Large intestine (tissue), 12 donors: ENCODE measurements around the gene PRMT1. TPM values are rescaled to one million over a fixed set of nuclear protein-coding genes. Genes with fewer than 3 reads are reported as not detected.
"Not testable (repeated sequence)": the region's sequence is repeated elsewhere in the genome, so short reads cannot be mapped to it uniquely, and the experiment has no call there.

Source experiments
- DNase-seq, 2 donors: peaks; one replicate each; pipeline versions ENCODE4 v3.0.0 to v3.0.0-alpha.2; 2013
- H3K27ac ChIP-seq: one replicate; pipeline ENCODE4 v1.5.1; 2013; ENCODE audit warnings: low read length
- H3K27me3 ChIP-seq: 2 replicates; pipeline ENCODE4 v1.6.1; 2013; ENCODE audit warnings: low read length; ENCODE audit not compliant: control insufficient read depth, insufficient read depth
- H3K36me3 ChIP-seq: 2 replicates; pipeline ENCODE4 v1.6.1; 2013; ENCODE audit warnings: low read length; ENCODE audit not compliant: control insufficient read depth, insufficient read depth
- H3K4me1 ChIP-seq: one replicate; pipeline ENCODE4 v1.6.1; 2013; ENCODE audit warnings: low read length; ENCODE audit not compliant: control insufficient read depth, insufficient read depth
- H3K4me3 ChIP-seq: one replicate; pipeline ENCODE4 v1.5.1; 2013; ENCODE audit warnings: low read length
- H3K9me3 ChIP-seq: one replicate; pipeline ENCODE4 v1.6.1; 2013; ENCODE audit warnings: mild to moderate bottlenecking, low read depth, low read length, moderate library complexity; ENCODE audit not compliant: control insufficient read depth
- WGBS: methylation state at CpG from one replicate; pipeline ENCODE4 v1.1.5; 2013; ENCODE audit warnings: low lambda C conversion rate; ENCODE audit not compliant: insufficient coverage; 5-methylcytosine and 5-hydroxymethylcytosine counted together
- long read RNA-seq, 11 donors: transcript quantifications; one replicate each; lab custom pipeline, GENCODE V29; 2026
- polyA plus RNA-seq: library from polyadenylated mRNA; unstranded; fragments of 120-200 nt; gene quantifications from one replicate; pipeline ENCODE4 v1.2.1, GENCODE V29; 2013

The PRMT1 gene
- polyA plus RNA-seq: 125 TPM
- long read RNA-seq, donor 1, transcript PRMT1-201 (10 exons, 1,393 nt): major isoform, 31 of 32 reads
- long read RNA-seq, donor 1, partial matches to known transcripts: 0 of 32 reads
- long read RNA-seq, donor 1, other reads (novel, unspliced or antisense): 0 of 32 reads
- long read RNA-seq, donor 2, transcript PRMT1-201 (10 exons, 1,393 nt): major isoform, 57 of 63 reads
- long read RNA-seq, donor 2, partial matches to known transcripts: 0 of 63 reads
- long read RNA-seq, donor 2, other reads (novel, unspliced or antisense): 0 of 63 reads
- long read RNA-seq, donor 3, transcript PRMT1-201 (10 exons, 1,393 nt): major isoform, 64 of 84 reads
- long read RNA-seq, donor 3, partial matches to known transcripts: 12 of 84 reads
- long read RNA-seq, donor 3, other reads (novel, unspliced or antisense): 0 of 84 reads
- long read RNA-seq, donor 4, partial matches to known transcripts: 0 of 4 reads
- long read RNA-seq, donor 4, other reads (novel, unspliced or antisense): 0 of 4 reads
- long read RNA-seq, donor 5, transcript PRMT1-201 (10 exons, 1,393 nt): major isoform, 41 of 42 reads
- long read RNA-seq, donor 5, partial matches to known transcripts: 0 of 42 reads
- long read RNA-seq, donor 5, other reads (novel, unspliced or antisense): 0 of 42 reads
- long read RNA-seq, donor 6, transcript PRMT1-201 (10 exons, 1,393 nt): major isoform, 45 of 48 reads
- long read RNA-seq, donor 6, partial matches to known transcripts: 0 of 48 reads
- long read RNA-seq, donor 6, other reads (novel, unspliced or antisense): 0 of 48 reads
- long read RNA-seq, donor 7, transcript PRMT1-201 (10 exons, 1,393 nt): major isoform, 26 of 31 reads
- long read RNA-seq, donor 7, partial matches to known transcripts: 0 of 31 reads
- long read RNA-seq, donor 7, other reads (novel, unspliced or antisense): 0 of 31 reads
- long read RNA-seq, donor 8, transcript PRMT1-201 (10 exons, 1,393 nt): major isoform, 68 of 74 reads
- long read RNA-seq, donor 8, partial matches to known transcripts: 0 of 74 reads
- long read RNA-seq, donor 8, other reads (novel, unspliced or antisense): 0 of 74 reads
- long read RNA-seq, donor 9, transcript PRMT1-201 (10 exons, 1,393 nt): major isoform, 54 of 59 reads
- long read RNA-seq, donor 9, partial matches to known transcripts: 0 of 59 reads
- long read RNA-seq, donor 9, other reads (novel, unspliced or antisense): 0 of 59 reads
- long read RNA-seq, donor 10, transcript PRMT1-201 (10 exons, 1,393 nt): major isoform, 69 of 85 reads
- long read RNA-seq, donor 10, transcript PRMT1-202 (11 exons, 1,327 nt): minor isoform, 6 of 85 reads
- long read RNA-seq, donor 10, partial matches to known transcripts: 7 of 85 reads
- long read RNA-seq, donor 10, other reads (novel, unspliced or antisense): 0 of 85 reads
- long read RNA-seq, donor 11, transcript PRMT1-201 (10 exons, 1,393 nt): major isoform, 44 of 46 reads
- long read RNA-seq, donor 11, partial matches to known transcripts: 0 of 46 reads
- long read RNA-seq, donor 11, other reads (novel, unspliced or antisense): 0 of 46 reads

- no CpG with 5 or more reads among the region's 57 CpGs for WGBS
- Histone ChIP-seq H3K27ac (peak within 1 kb of the TSS; percentile 84), H3K4me1 (peaks cover 22% of the 10 kb centered on the region), H3K36me3 (peaks cover 14% of the 10 kb centered on the region), H3K9me3 (peaks cover 3% of the 10 kb centered on the region), H3K4me3 (peak within 1 kb of the TSS; percentile 79), H3K27me3 (no peaks in the 10 kb centered on the region)
- no peak for DNase-seq
Observed at GRCh38 chr19:49677231-49677900, at the start of gene PRMT1. TSS of gene PRMT1 (plus strand) at chr19:49677271. CDS start at chr19:49677281, 10 bp downstream.

DNA sequence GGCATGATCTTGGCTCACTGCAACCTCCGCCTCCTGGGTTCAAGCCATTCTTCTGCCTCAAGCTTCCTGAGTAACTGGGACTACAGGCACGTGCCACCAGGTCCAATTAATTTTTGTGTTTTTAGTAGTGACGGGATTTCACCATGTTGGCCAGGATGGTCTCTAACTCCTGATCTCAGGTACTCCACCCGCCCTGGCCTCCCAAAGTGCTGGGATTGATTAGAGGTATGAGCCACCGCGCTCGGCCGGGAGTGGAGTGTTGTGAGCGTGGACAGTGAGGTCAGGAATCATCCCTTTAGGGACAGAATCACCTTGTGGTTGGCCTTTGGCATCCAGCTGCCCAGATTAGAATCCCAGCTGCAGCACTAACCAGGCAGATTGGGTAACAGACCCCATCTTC lies 47.4 kb upstream of the PRMT1 start:
- no peak overlapping the region for H3K27ac ChIP-seq
- H3K4me1 ChIP-seq: no peaks in the 10 kb centered on the region
- H3K9me3 ChIP-seq: no peaks in the 10 kb centered on the region
- H3K4me3 ChIP-seq: no peak overlapping the region
- peaks cover 24% of the 10 kb centered on the region for H3K36me3 ChIP-seq
- no peak for DNase-seq
- H3K27me3 ChIP-seq: no peaks in the 10 kb centered on the region
- WGBS: no CpG with 5 or more reads among the region's 9 CpGs

GRCh38 chr19:49631014-49631588 lies 46.0 kb upstream of the PRMT1 start:
- peaks cover 20% of the 10 kb centered on the region for H3K36me3 ChIP-seq
- peaks cover 3% of the 10 kb centered on the region for H3K4me1 ChIP-seq
- peaks cover 6% of the 10 kb centered on the region for H3K27me3 ChIP-seq
- no peak overlapping the region for H3K27ac ChIP-seq
- DNase-seq: peak in 1 of 2 donors; percentile 50
- H3K9me3 ChIP-seq: no peaks in the 10 kb centered on the region
- H3K4me3 ChIP-seq: no peak overlapping the region
- no CpG with 5 or more reads among the region's 9 CpGs for WGBS

- Histone ChIP-seq H3K36me3 (peaks cover 15% of the 10 kb centered on the region), H3K27me3 (peaks cover 9% of the 10 kb centered on the region), H3K9me3 (no peaks in the 10 kb centered on the region), H3K4me3 (no peak overlapping the region), H3K27ac (no peak overlapping the region), H3K4me1 (peaks cover 3% of the 10 kb centered on the region)
- DNase-seq: no peak
- WGBS: no CpG with 5 or more reads among the region's 19 CpGs
Observed at GRCh38 chr19:49631610-49632192, 45.4 kb upstream of the PRMT1 start.

GRCh38 chr19:49632576-49632975 lies 44.5 kb upstream of the PRMT1 start:
- H3K9me3 ChIP-seq: no peaks in the 10 kb centered on the region
- no CpG with 5 or more reads among the region's 5 CpGs for WGBS
- peaks cover 8% of the 10 kb centered on the region for H3K36me3 ChIP-seq
- peaks cover 3% of the 10 kb centered on the region for H3K4me1 ChIP-seq
- no peak overlapping the region for H3K27ac ChIP-seq
- peaks cover 9% of the 10 kb centered on the region for H3K27me3 ChIP-seq
- DNase-seq: no peak
- no peak overlapping the region for H3K4me3 ChIP-seq

GRCh38 chr19:49633273-49633672 lies 43.8 kb upstream of the PRMT1 start:
- WGBS: no CpG with 5 or more reads among the region's 9 CpGs
- H3K36me3 ChIP-seq, H3K9me3 ChIP-seq, H3K27me3 ChIP-seq, H3K4me1 ChIP-seq, H3K4me3 ChIP-seq, H3K27ac ChIP-seq, DNase-seq: not testable (repeated sequence)

GRCh38 chr19:49635530-49636232 lies 41.4 kb upstream of the PRMT1 start:
- Histone ChIP-seq H3K27me3 (peaks cover 9% of the 10 kb centered on the region), H3K4me3 (no peak overlapping the region), H3K4me1 (peaks cover 19% of the 10 kb centered on the region), H3K9me3 (no peaks in the 10 kb centered on the region), H3K36me3 (peaks cover 5% of the 10 kb centered on the region), H3K27ac (no peak overlapping the region)
- DNase-seq: no peak
- WGBS: no CpG with 5 or more reads among the region's 24 CpGs

GRCh38 chr19:49636233-49636932 lies 40.7 kb upstream of the PRMT1 start:
- Histone ChIP-seq H3K9me3 (no peaks in the 10 kb centered on the region), H3K4me3 (no peak overlapping the region), H3K27ac (no peak overlapping the region), H3K27me3 (peaks cover 9% of the 10 kb centered on the region), H3K36me3 (peaks cover 5% of the 10 kb centered on the region), H3K4me1 (peaks cover 26% of the 10 kb centered on the region)
- no peak for DNase-seq
- WGBS: no CpG with 5 or more reads among the region's 30 CpGs
